Left colon (tissue), 2 donors: ENCODE data around the gene MTMR12. TPM values are rescaled to one million over a fixed set of nuclear protein-coding genes. Genes with fewer than 3 reads are reported as not detected.
"Not testable (repeated sequence)": the region's sequence is repeated elsewhere in the genome, so short reads cannot be mapped to it uniquely, and the experiment has no call there.

Experiments
- ATAC-seq: fragments of 200-7000 bp; cut with Tn5 transposase; one replicate; pipeline ENCODE4 v1.9.1; 2020; ENCODE audit warnings: mild to moderate bottlenecking, moderate library complexity
- DNase-seq, 2 donors: peaks; one replicate each; pipeline ENCODE4 v3.0.0-alpha.2; 2020
- intact Hi-C, 2 donors: fragments of 100-400 bp; cut with DNase I in 1 of 2; cut with micrococcal nuclease in 1 of 2; formaldehyde crosslinking; loops; one replicate each; pipeline versions ENCODE4 v1.11.2 to v1.14.0; 2022; cut with DNase I, micrococcal nuclease
- total RNA-seq, 2 donors: library from RNA; stranded (reverse); fragmentation: NEBNext Ultra II Directional; extraction: Animal tissue kit (Norgen Biotek cat#: 25700); gene quantifications; one replicate each; pipeline ENCODE4 v1.2.1, GENCODE V29; 2021
- donor health status: DM: no; HTN: no; CAD: no.
- donor health status: DM: yes; HTN: yes; CAD: no.

The MTMR12 gene
- total RNA-seq, 2 donors from 2014 or later: 19.4 to 25.5 TPM

- intact Hi-C loops: loop anchor here (5.0 to 10.0 kb wide), 2 partner anchors 95 to 97 kb away; no protein-coding TSS in a partner anchor
- DNase-seq (peak; percentile 56 to 71), ATAC-seq (peak; percentile 66)
Measured at GRCh38 chr5:32329395-32329834, 16.7 kb upstream of the MTMR12 start.

DNA sequence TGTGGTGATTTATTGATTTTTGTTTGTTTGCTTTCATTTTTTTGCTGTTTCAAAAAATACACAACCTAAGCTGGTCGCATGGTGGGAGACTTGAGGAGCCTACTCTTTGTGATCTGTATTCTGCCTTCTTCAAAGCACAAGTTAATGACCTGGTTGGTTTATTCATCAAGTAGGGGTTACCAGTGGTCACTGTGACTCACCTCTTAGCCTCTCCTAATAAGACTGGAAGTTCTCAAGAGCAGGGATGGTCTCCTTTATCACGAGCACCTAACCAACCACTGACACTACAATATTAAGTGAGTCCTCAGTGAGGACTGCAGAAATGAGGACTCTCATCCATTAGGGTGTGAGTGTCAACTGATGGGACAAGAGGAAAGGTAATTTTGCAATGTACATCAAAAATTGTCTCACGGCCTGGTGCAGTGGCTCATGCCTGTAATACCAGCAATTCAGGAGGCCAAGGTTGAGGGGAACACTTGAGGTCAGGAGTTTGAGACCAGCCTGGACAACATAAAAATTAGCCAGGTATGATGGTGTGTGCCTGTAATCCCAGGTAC lies 13.6 kb upstream of the MTMR12 start:
- intact Hi-C loops: loop anchor here (5.0 to 10.0 kb wide), 2 partner anchors 91 to 94 kb away; no protein-coding TSS in a partner anchor
- no peak for ATAC-seq

DNA sequence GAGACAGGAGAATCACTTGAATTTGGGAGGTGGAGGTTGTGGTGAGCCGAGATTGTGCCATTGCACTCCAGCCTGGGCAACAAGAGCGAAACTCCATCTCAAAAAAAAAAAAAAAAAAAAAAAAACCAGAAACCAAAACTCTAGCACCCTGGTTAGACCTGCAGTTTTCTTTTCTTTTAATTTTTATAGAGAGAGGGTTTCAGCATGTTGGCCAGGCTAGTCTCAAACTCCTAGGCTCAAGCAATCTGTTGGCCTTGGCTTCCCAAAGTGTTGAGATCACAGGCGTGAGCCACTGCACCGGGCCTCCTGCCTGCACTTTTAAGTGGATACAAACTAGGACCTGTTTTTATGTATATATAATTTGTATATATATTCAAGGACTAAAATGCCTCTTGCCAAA lies 12.9 kb upstream of the MTMR12 start:
- DNase-seq (no peak), ATAC-seq (no peak)
- intact Hi-C loops: loop anchor here (5.0 to 10.0 kb wide), 2 partner anchors 91 to 93 kb away; no protein-coding TSS in a partner anchor

More for the DNA sequence above, 13.6 kb upstream of the MTMR12 start:
- no peak for DNase-seq

GRCh38 chr5:32325062-32325461 lies 12.3 kb upstream of the MTMR12 start:
- DNase-seq (no peak), ATAC-seq (no peak)
- intact Hi-C loops: loop anchor here (5.0 to 10.0 kb wide), 2 partner anchors 90 to 93 kb away; no protein-coding TSS in a partner anchor

- ATAC-seq (no peak), DNase-seq (no peak)
- intact Hi-C loops: loop anchor here in 1 of 2 donors (10.0 kb wide), 1 partner anchor 89 kb away; no protein-coding TSS in a partner anchor
Measured at GRCh38 chr5:32323741-32324140, 11.0 kb upstream of the MTMR12 start.

GRCh38 chr5:32322882-32323281 lies 10.1 kb upstream of the MTMR12 start:
- no peak for DNase-seq
- no peak for ATAC-seq
- intact Hi-C loops: loop anchor here in 1 of 2 donors (10.0 kb wide), 1 partner anchor 88 kb away; no protein-coding TSS in a partner anchor

DNA sequence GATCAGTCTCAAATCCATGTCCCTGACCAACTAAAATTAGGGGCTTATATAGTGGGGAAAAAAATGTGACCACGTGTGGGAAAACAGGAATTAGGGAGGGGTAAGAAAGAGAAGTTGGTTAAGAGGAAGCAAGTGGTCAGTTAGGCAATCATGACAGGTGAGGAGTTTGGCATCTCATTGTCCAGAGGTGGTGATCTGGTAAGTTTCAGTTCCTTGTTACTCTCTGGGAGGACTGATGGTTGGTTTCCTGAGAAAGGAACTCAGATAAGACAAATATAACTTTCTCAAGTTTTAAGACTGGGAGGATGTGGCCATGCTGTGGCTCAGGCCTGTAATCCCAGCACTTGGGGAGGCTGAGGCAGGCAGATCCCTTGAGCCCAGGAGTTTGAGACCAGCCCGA lies 9.0 kb upstream of the MTMR12 start:
- ATAC-seq, DNase-seq: not testable (repeated sequence)
- intact Hi-C loops: loop anchor here in 1 of 2 donors (10.0 kb wide), 1 partner anchor 87 kb away; no protein-coding TSS in a partner anchor

GRCh38 chr5:32320576-32320975 lies 7.8 kb upstream of the MTMR12 start:
- ATAC-seq: no peak
- no peak for DNase-seq
- intact Hi-C loops: loop anchor here in 1 of 2 donors (10.0 kb wide), 1 partner anchor 86 kb away; no protein-coding TSS in a partner anchor

- no peak for ATAC-seq
- DNase-seq: no peak
- intact Hi-C loops: loop anchor here in 1 of 2 donors (10.0 kb wide), 1 partner anchor 85 kb away; no protein-coding TSS in a partner anchor
Measured at GRCh38 chr5:32319926-32320543, 7.3 kb upstream of the MTMR12 start.

- ATAC-seq: no peak
- no peak for DNase-seq
- intact Hi-C loops: no loop called here
Measured at GRCh38 chr5:32319392-32319791, 6.7 kb upstream of the MTMR12 start.

DNA sequence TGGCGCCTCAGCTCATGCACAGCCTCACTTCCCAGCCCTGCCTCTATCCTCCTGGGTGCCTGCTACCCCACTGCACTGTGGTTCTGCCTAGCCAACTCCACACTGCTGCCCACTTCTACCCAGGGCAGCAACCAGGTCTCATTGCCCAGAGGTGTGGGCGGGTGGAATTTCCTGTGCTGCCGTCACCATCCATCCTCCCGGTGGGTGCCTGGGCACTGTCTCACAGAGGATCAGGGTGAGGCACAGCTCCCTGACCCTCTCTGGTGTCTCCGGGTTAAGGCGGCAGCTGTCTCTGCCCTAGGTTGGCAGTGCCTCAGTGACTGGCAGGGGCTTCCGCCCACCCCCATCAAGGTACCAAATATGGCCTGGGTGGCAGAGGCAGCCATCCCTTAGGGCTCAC lies 4.3 kb upstream of the MTMR12 start:
- no peak for DNase-seq
- intact Hi-C loops: no loop called here
- no peak for ATAC-seq

GRCh38 chr5:32315221-32316014 lies 2.7 kb upstream of the MTMR12 start:
- no peak for ATAC-seq
- intact Hi-C loops: no loop called here
- no peak for DNase-seq

DNA sequence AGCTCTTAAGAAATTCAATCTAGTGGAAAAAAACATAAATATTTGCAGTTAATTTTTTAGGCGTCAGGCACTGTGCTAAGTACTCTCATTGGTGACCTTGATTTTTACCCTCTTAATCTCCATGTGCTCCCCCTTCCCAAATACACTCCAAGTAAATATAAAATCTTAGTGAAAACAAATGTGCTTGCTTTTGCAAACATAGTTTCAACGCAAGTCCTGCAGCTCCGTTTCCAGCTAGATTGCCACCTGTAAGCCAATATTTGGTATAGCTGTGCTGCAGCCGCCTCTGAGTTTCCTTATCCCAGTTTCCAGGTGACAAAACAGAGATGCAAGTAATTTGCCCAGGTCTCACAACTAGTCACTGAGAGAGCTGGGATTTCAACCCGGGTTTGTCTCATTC lies 1.9 kb upstream of the MTMR12 start:
- DNase-seq (no peak), ATAC-seq (no peak)
- intact Hi-C loops: no loop called here

DNA sequence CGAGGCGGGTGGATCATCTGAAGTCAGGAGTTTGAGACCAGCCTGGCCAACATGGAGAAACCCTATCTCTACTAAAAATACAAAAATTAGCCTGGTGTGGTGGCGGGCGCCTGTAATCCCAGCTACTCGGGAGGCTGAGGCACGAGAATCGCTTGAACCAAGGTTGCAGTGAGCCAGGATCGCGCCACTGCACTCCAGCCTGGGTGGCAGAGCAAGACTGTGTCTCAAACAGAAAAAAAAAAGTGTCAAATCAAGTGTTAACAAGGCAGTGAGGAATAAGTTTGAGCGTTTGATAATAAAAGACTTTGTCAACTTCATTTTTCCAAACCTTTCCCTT lies 1.4 kb upstream of the MTMR12 start:
- ATAC-seq, intact Hi-C loops, DNase-seq: not testable (repeated sequence)

DNA sequence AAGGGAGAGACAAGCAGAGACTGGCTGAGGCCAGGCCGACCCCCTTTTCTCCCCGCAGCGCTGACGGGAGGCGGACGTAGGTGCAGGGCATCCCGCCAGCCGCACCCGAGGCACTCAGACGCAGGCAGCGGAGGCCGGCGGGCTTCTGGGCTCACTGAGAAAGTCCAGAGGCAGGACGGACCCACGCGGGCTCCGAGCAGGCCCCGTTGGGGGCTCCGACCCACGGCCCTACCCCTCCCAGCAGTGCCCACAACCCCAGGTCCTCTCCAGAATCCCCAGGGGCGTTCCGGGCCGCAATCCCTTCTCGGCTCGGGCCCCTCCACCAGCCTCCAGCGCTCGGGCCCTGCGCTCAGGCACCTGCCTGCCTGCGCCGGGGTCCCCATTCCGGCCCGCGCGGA lies 543 bp downstream of the MTMR12 start:
- intact Hi-C loops: no loop called here
- DNase-seq (peak; percentile 70 to 84), ATAC-seq (peak; percentile 44)

DNA sequence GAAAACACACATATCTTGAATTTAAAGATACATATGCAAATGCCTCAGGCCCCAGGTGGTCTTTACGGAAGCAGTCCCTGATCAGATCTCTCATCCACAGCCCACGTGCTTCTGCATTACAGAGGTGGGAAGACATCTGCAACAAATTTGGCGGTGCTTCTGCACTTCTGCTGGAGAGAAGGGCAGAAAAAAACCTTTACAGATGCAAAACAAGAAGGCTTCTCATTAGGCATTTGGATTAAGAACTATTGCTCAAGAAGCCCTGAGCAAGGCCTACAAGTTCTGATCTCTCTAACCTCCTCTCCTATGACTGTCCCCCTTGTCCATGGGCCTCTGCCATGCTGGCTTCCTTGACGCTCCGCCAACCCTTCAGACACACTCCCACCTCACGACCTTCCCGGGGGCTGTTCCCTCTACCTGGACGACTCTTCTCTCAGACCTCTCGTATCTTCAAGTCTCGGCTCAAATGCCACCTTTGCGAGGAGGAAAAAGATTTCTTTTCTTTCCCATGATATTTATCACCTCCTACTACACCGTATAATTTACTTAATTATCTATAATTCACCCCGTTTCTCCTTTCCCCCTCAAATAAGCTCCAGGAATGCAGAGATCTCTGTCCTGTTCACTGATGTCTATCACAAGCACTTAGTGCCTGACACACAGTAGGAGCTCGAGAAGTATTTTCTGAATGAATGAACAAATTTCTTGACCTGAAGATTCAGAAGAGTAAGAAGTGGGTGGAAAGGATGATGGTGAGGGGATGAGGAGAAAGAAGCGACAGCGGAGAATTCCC lies 1.1 kb downstream of the MTMR12 start:
- DNase-seq (no peak), ATAC-seq (no peak)
- intact Hi-C loops: no loop called here

DNA sequence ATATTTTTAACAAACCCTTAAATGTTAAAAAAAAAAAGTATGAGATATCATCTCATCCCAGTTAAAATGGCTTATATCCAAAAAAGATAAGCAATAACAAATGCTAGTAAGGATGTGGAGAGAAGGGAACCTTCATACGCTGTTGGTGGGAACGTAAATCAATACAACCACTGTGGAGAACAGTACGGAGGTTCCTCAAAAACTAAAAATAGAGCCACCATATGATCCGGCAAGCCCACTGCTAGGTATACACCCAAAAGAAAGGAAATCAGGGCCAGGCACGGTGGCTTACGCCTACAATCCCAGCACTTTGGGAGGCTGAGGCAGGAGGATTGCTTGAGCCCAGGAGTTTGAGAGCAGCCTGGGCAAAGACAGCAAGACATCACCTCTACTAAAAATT lies 3.0 kb downstream of the MTMR12 start:
- ATAC-seq (no peak), DNase-seq (no peak)
- intact Hi-C loops: no loop called here

- intact Hi-C loops: no loop called here
- no peak for DNase-seq
- no peak for ATAC-seq
Measured at GRCh38 chr5:32308946-32309345, 3.8 kb downstream of the MTMR12 start.

DNA sequence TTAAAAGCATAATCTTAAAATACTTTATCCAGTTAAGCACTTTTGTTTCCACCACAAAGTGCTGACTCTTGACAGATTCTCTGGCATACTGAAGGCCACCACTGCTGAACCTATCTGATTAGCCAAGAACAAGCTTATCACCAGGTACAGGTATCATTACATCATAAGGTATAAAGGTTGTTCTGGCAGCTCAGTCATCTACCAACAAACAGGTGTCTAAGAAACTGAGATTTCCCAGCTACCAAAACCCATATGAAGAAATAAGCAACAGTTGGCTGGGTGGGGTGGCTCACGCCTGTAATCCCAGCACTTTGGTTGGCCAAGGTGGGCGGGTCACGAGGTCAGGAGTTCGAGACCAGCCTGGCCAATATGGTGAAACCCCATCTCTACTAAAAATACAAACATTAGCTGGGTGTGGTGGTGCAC lies 5.0 kb downstream of the MTMR12 start:
- intact Hi-C loops: no loop called here
- peak; percentile 69 for ATAC-seq
- DNase-seq: no peak
